Activated CD4-positive, alpha-beta T cell treated with anti-CD3 and anti-CD28 coated beads, Interleukin-2, amount 10 ng/mL, durations not matched to agents 24 days and 14 days (primary cell): Measurements from ENCODE around the gene RAPGEF1. TPM values are rescaled to one million over a fixed set of nuclear protein-coding genes. Genes with fewer than 3 reads are reported as not detected.

Experiments
- DNase-seq: peaks from one replicate; pipeline ENCODE4 v3.0.0; 2022
- H3K27ac Mint-ChIP-seq: one replicate; pipeline ENCODE4 v1.8.0; 2022; ENCODE audit warnings: mild to moderate bottlenecking, mixed read lengths
- H3K27me3 Mint-ChIP-seq: one replicate; pipeline ENCODE4 v1.8.0; 2022; ENCODE audit warnings: mixed read lengths
- H3K36me3 Mint-ChIP-seq: one replicate; pipeline ENCODE4 v1.8.0; 2022; ENCODE audit warnings: low read depth, mild to moderate bottlenecking, mixed read lengths
- H3K4me1 Mint-ChIP-seq: one replicate; pipeline ENCODE4 v1.8.0; 2021; ENCODE audit warnings: mixed read lengths
- H3K4me3 Mint-ChIP-seq: one replicate; pipeline ENCODE4 v1.8.0; 2022; ENCODE audit warnings: mild to moderate bottlenecking, moderate library complexity, mixed read lengths
- H3K9me3 Mint-ChIP-seq: one replicate; pipeline ENCODE4 v1.8.0; 2021; ENCODE audit warnings: mixed read lengths
- intact Hi-C: fragments of 100-400 bp; cut with micrococcal nuclease; formaldehyde crosslinking; loops from one replicate; pipeline ENCODE4 v1.15.1; 2023
- total RNA-seq: library from RNA; stranded (reverse); gene quantifications from 2 replicates; pipeline ENCODE4 v1.2.3, GENCODE V29; 2022

RAPGEF1 gene
- total RNA-seq, 1 donor from 2014 or later: 153 TPM

GRCh38 chr9:131740898-131741297 is 1.0 kb upstream of the RAPGEF1 start:
- Mint-ChIP-seq H3K4me1 (peaks cover 58% of the 10 kb centered on the region), H3K27me3 (no peaks in the 10 kb centered on the region), H3K9me3 (no peaks in the 10 kb centered on the region), H3K4me3 (peak overlapping the region; percentile 68), H3K36me3 (peaks cover 19% of the 10 kb centered on the region), H3K27ac (peak overlapping the region; percentile 86)
- intact Hi-C loops: loop anchor here (1.0 to 2.0 kb wide), 2 partner anchors 150 to 236 kb away; no protein-coding TSS in a partner anchor
- DNase-seq: peak; percentile 61

GRCh38 chr9:131739133-131739958 is 530 bp downstream of the RAPGEF1 start:
- no peaks in the 10 kb centered on the region for H3K27me3 Mint-ChIP-seq
- DNase-seq: peak; percentile 86
- H3K27ac Mint-ChIP-seq: peak overlapping the region; percentile 93
- peak overlapping the region; percentile 100 for H3K4me3 Mint-ChIP-seq
- peaks cover 29% of the 10 kb centered on the region for H3K36me3 Mint-ChIP-seq
- H3K4me1 Mint-ChIP-seq: peaks cover 60% of the 10 kb centered on the region
- no peaks in the 10 kb centered on the region for H3K9me3 Mint-ChIP-seq
- intact Hi-C loops: loop anchor here (1.0 to 10.0 kb wide), 2 partner anchors 10 to 465 kb away; partner anchors contain the start of gene FAM78A

- no peaks in the 10 kb centered on the region for H3K27me3 Mint-ChIP-seq
- H3K4me1 Mint-ChIP-seq: peaks cover 60% of the 10 kb centered on the region
- H3K4me3 Mint-ChIP-seq: peak overlapping the region; percentile 100
- peak overlapping the region; percentile 93 for H3K27ac Mint-ChIP-seq
- no peaks in the 10 kb centered on the region for H3K9me3 Mint-ChIP-seq
- intact Hi-C loops: loop anchor here (1.0 to 10.0 kb wide), 2 partner anchors 9 to 464 kb away; partner anchors contain the start of gene FAM78A
- peaks cover 32% of the 10 kb centered on the region for H3K36me3 Mint-ChIP-seq
- DNase-seq: peak; percentile 79
Observed at GRCh38 chr9:131738293-131739132, 1.4 kb downstream of the RAPGEF1 start.

- Mint-ChIP-seq H3K4me3 (peak overlapping the region; percentile 79), H3K27ac (peak overlapping the region; percentile 93), H3K27me3 (no peaks in the 10 kb centered on the region), H3K9me3 (no peaks in the 10 kb centered on the region), H3K36me3 (peaks cover 34% of the 10 kb centered on the region), H3K4me1 (peaks cover 56% of the 10 kb centered on the region)
- intact Hi-C loops: loop anchor here (10.0 kb wide), 1 partner anchor 463 kb away; the partner anchor contains the start of gene FAM78A
- DNase-seq: no peak
Observed at GRCh38 chr9:131737426-131737825, 2.5 kb downstream of the RAPGEF1 start.

GRCh38 chr9:131736431-131736830 is 3.4 kb downstream of the RAPGEF1 start:
- Mint-ChIP-seq H3K4me3 (peak overlapping the region; percentile 79), H3K27me3 (no peaks in the 10 kb centered on the region), H3K27ac (peak overlapping the region; percentile 93), H3K9me3 (no peaks in the 10 kb centered on the region), H3K36me3 (peaks cover 41% of the 10 kb centered on the region), H3K4me1 (peaks cover 65% of the 10 kb centered on the region)
- intact Hi-C loops: loop anchor here (10.0 kb wide), 1 partner anchor 462 kb away; the partner anchor contains the start of gene FAM78A
- peak; percentile 76 for DNase-seq

- intact Hi-C loops: loop anchor here (10.0 kb wide), 1 partner anchor 461 kb away; the partner anchor contains the start of gene FAM78A
- DNase-seq: peak; percentile 71
- H3K4me3 Mint-ChIP-seq: peak overlapping the region; percentile 79
- H3K27ac Mint-ChIP-seq: peak overlapping the region; percentile 93
- peaks cover 73% of the 10 kb centered on the region for H3K4me1 Mint-ChIP-seq
- H3K9me3 Mint-ChIP-seq: no peaks in the 10 kb centered on the region
- peaks cover 42% of the 10 kb centered on the region for H3K36me3 Mint-ChIP-seq
- H3K27me3 Mint-ChIP-seq: no peaks in the 10 kb centered on the region
Observed at GRCh38 chr9:131735238-131736128, 4.4 kb downstream of the RAPGEF1 start.

GRCh38 chr9:131734781-131735180 is 5.1 kb downstream of the RAPGEF1 start:
- Mint-ChIP-seq H3K36me3 (peaks cover 43% of the 10 kb centered on the region), H3K27ac (peak overlapping the region; percentile 93), H3K4me3 (peak overlapping the region; percentile 79), H3K9me3 (no peaks in the 10 kb centered on the region), H3K27me3 (no peaks in the 10 kb centered on the region), H3K4me1 (peaks cover 72% of the 10 kb centered on the region)
- intact Hi-C loops: loop anchor here (5.0 to 10.0 kb wide), 2 partner anchors 337 to 460 kb away; partner anchors contain the start of gene FAM78A
- no peak for DNase-seq

GRCh38 chr9:131734165-131734610 is 5.7 kb downstream of the RAPGEF1 start:
- H3K27ac Mint-ChIP-seq: peak overlapping the region; percentile 93
- H3K36me3 Mint-ChIP-seq: peaks cover 43% of the 10 kb centered on the region
- peak; percentile 79 for DNase-seq
- intact Hi-C loops: loop anchor here (5.0 to 10.0 kb wide), 2 partner anchors 337 to 459 kb away; partner anchors contain the start of gene FAM78A
- no peaks in the 10 kb centered on the region for H3K9me3 Mint-ChIP-seq
- H3K4me1 Mint-ChIP-seq: peaks cover 77% of the 10 kb centered on the region
- peak overlapping the region; percentile 79 for H3K4me3 Mint-ChIP-seq
- H3K27me3 Mint-ChIP-seq: no peaks in the 10 kb centered on the region

GRCh38 chr9:131733541-131734061 is 6.3 kb downstream of the RAPGEF1 start:
- DNase-seq: peak; percentile 80
- peaks cover 38% of the 10 kb centered on the region for H3K36me3 Mint-ChIP-seq
- intact Hi-C loops: loop anchor here (5.0 to 10.0 kb wide), 2 partner anchors 336 to 459 kb away; partner anchors contain the start of gene FAM78A

GRCh38 chr9:131732636-131733289 is 7.1 kb downstream of the RAPGEF1 start:
- Mint-ChIP-seq H3K36me3 (peaks cover 38% of the 10 kb centered on the region), H3K4me1 (peaks cover 85% of the 10 kb centered on the region), H3K9me3 (no peaks in the 10 kb centered on the region), H3K4me3 (peak overlapping the region; percentile 79), H3K27ac (peak overlapping the region; percentile 93), H3K27me3 (no peaks in the 10 kb centered on the region)
- peak; percentile 87 for DNase-seq
- intact Hi-C loops: loop anchor here (5.0 to 10.0 kb wide), 2 partner anchors 335 to 458 kb away; partner anchors contain the start of gene FAM78A

More at GRCh38 chr9:131733541-131734061, 6.3 kb downstream of the RAPGEF1 start:
- Mint-ChIP-seq H3K9me3 (no peaks in the 10 kb centered on the region), H3K27me3 (no peaks in the 10 kb centered on the region), H3K27ac (peak overlapping the region; percentile 93), H3K4me1 (peaks cover 78% of the 10 kb centered on the region), H3K4me3 (peak overlapping the region; percentile 79)

GRCh38 chr9:131732061-131732526 is 7.8 kb downstream of the RAPGEF1 start:
- Mint-ChIP-seq H3K36me3 (peaks cover 40% of the 10 kb centered on the region), H3K4me1 (peaks cover 87% of the 10 kb centered on the region), H3K4me3 (peak overlapping the region; percentile 79), H3K27ac (peak overlapping the region; percentile 93), H3K27me3 (no peaks in the 10 kb centered on the region), H3K9me3 (no peaks in the 10 kb centered on the region)
- intact Hi-C loops: loop anchor here (5.0 to 10.0 kb wide), 2 partner anchors 335 to 457 kb away; partner anchors contain the start of gene FAM78A
- DNase-seq: no peak
